ENCODE results near the gene PCBP1. TPM values are rescaled to one million over a fixed set of nuclear protein-coding genes. Genes with fewer than 3 reads are reported as not detected.

The PCBP1 gene
- total RNA-seq, 1 experiment from 2014 or later: 276 TPM

DNA sequence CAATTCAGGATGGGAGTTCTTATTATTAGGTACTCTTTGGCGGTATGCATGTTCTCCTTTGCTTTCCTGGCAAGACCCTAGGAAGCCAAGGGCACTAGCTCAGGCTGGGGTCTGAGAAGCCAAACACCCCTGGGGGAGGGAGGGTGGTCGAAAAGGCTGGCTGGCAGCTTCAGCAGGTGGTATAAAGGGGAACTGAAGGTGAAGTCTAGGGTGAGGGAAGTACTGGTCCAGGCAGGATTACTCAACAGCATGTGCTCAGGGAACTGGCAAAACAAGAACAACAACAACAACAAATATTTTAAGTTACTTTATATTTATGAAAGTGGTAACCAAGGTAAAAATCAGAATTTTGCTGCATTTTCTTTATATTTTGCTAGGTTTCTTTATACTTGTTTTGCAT lies 40.7 kb upstream of the PCBP1 start:
- intact Hi-C loops (cut with micrococcal nuclease; ENCODE audit: unreplicated experiment): no loop called here
- BruUV-seq (replicated peaks): no TSS peak
- Histone ChIP-seq H3K27me3 (ENCODE audit: control insufficient read depth, insufficient read depth, low read length) (no peaks in the 10 kb centered on the region), H3K36me3 (ENCODE audit: control insufficient read depth, insufficient read depth, low read length) (no peaks in the 10 kb centered on the region), H3K27ac (ENCODE audit: low read length) (no peak overlapping the region), H3K9me3 (ENCODE audit: control insufficient read depth, insufficient read depth, low read depth, low read length) (no peaks in the 10 kb centered on the region), H3K4me1 (ENCODE audit: control insufficient read depth, insufficient read depth, low read length) (no peaks in the 10 kb centered on the region), H3K4me3 (ENCODE audit: low read depth in 2 of 2, low read length in 2 of 2) (no peak overlapping the region)
- no peak for DNase-seq (ENCODE audit: low read depth, low spot score)
- in situ Hi-C loops (cut with HindIII; ENCODE audit: low pct_unique_long_range_greater_than_20kb, low sequenced_read_pairs): no loop called here
- TF ChIP-seq, protein P1, sequence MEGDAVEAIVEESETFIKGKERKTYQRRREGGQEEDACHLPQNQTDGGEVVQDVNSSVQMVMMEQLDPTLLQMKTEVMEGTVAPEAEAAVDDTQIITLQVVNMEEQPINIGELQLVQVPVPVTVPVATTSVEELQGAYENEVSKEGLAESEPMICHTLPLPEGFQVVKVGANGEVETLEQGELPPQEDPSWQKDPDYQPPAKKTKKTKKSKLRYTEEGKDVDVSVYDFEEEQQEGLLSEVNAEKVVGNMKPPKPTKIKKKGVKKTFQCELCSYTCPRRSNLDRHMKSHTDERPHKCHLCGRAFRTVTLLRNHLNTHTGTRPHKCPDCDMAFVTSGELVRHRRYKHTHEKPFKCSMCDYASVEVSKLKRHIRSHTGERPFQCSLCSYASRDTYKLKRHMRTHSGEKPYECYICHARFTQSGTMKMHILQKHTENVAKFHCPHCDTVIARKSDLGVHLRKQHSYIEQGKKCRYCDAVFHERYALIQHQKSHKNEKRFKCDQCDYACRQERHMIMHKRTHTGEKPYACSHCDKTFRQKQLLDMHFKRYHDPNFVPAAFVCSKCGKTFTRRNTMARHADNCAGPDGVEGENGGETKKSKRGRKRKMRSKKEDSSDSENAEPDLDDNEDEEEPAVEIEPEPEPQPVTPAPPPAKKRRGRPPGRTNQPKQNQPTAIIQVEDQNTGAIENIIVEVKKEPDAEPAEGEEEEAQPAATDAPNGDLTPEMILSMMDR (IDR thresholded peaks at IDR 0.05): no peak
- no peak for TF ChIP-seq POLR2AphosphoS5 (IDR thresholded peaks at IDR 0.05; ENCODE audit: low read depth, low read length)
- no peak for TF ChIP-seq TCF7L2 (IDR thresholded peaks at IDR 0.05; ENCODE audit: low read depth, low read length)
- TF ChIP-seq SIN3A (IDR thresholded peaks at IDR 0.05; ENCODE audit: borderline replicate concordance, insufficient read depth, low read depth, low read length): no peak
- TF ChIP-seq, protein P2, sequence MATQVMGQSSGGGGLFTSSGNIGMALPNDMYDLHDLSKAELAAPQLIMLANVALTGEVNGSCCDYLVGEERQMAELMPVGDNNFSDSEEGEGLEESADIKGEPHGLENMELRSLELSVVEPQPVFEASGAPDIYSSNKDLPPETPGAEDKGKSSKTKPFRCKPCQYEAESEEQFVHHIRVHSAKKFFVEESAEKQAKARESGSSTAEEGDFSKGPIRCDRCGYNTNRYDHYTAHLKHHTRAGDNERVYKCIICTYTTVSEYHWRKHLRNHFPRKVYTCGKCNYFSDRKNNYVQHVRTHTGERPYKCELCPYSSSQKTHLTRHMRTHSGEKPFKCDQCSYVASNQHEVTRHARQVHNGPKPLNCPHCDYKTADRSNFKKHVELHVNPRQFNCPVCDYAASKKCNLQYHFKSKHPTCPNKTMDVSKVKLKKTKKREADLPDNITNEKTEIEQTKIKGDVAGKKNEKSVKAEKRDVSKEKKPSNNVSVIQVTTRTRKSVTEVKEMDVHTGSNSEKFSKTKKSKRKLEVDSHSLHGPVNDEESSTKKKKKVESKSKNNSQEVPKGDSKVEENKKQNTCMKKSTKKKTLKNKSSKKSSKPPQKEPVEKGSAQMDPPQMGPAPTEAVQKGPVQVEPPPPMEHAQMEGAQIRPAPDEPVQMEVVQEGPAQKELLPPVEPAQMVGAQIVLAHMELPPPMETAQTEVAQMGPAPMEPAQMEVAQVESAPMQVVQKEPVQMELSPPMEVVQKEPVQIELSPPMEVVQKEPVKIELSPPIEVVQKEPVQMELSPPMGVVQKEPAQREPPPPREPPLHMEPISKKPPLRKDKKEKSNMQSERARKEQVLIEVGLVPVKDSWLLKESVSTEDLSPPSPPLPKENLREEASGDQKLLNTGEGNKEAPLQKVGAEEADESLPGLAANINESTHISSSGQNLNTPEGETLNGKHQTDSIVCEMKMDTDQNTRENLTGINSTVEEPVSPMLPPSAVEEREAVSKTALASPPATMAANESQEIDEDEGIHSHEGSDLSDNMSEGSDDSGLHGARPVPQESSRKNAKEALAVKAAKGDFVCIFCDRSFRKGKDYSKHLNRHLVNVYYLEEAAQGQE (IDR thresholded peaks at IDR 0.05; ENCODE audit: insufficient read depth in 1 of 2, low read depth in 2 of 2, low read length in 1 of 2): no peak
- no peak for ATAC-seq
- ChIA-PET CTCF (no interaction called here), POLR2A (no interaction called here)

DNA sequence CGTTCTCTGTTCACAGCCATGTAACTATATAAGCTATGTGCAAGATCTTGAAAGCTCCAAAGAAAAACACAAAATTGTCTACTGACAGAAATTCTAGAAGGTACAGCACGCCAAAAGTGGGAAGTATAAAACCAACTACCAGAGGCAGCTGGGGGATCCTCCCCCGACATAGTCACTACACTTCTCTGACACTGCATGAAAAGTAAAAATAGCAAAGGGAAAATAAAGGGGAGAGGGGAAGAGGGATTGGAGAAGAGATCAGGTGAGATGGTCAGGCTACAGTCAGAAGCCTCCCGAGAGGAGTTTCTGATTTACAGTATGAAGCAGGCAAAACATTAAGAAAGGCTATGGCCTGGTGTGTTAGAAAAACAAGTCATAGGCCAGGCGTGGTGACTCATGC lies 39.8 kb upstream of the PCBP1 start:
- Histone ChIP-seq H3K4me3 (ENCODE audit: low read depth in 2 of 2, low read length in 2 of 2) (no peak overlapping the region), H3K9me3 (ENCODE audit: control insufficient read depth, insufficient read depth, low read depth, low read length) (no peaks in the 10 kb centered on the region), H3K4me1 (ENCODE audit: control insufficient read depth, insufficient read depth, low read length) (no peaks in the 10 kb centered on the region), H3K27me3 (ENCODE audit: control insufficient read depth, insufficient read depth, low read length) (no peaks in the 10 kb centered on the region), H3K36me3 (ENCODE audit: control insufficient read depth, insufficient read depth, low read length) (no peaks in the 10 kb centered on the region), H3K27ac (ENCODE audit: low read length) (no peak overlapping the region)
- POLR2A ChIA-PET: no interaction called here
- BruUV-seq (replicated peaks): no TSS peak
- intact Hi-C loops (cut with micrococcal nuclease; ENCODE audit: unreplicated experiment) (no loop called here), in situ Hi-C loops (cut with HindIII; ENCODE audit: low pct_unique_long_range_greater_than_20kb, low sequenced_read_pairs) (no loop called here)
- ATAC-seq: no peak
- TF ChIP-seq TCF7L2 (IDR thresholded peaks at IDR 0.05; ENCODE audit: low read depth, low read length) (no peak), POLR2AphosphoS5 (IDR thresholded peaks at IDR 0.05; ENCODE audit: low read depth, low read length) (no peak), SIN3A (IDR thresholded peaks at IDR 0.05; ENCODE audit: borderline replicate concordance, insufficient read depth, low read depth, low read length) (no peak)
- TF ChIP-seq, protein P2 (IDR thresholded peaks at IDR 0.05; ENCODE audit: insufficient read depth in 1 of 2, low read depth in 2 of 2, low read length in 1 of 2): no peak
- TF ChIP-seq, protein P1 (IDR thresholded peaks at IDR 0.05): no peak
- CTCF ChIA-PET: no interaction called here
- no peak for DNase-seq (ENCODE audit: low read depth, low spot score)
